GM18858 (cell line): Measurements from ENCODE around the gene PTGIS.
"Not testable (repeated sequence)": the region's sequence is repeated elsewhere in the genome, so short reads cannot be mapped to it uniquely, and the experiment has no call there.

Experiments used
- ATAC-seq: cut with Tn5 transposase; IDR thresholded peaks from one replicate; pipeline ENCODE4 v1.9.1; 2021; ENCODE audit not compliant: unreplicated experiment

Gene PTGIS

GRCh38 chr20:49567421-49568277 is at the start of gene PTGIS:
TSS of gene PTGIS (minus strand) at chr20:49568137. CDS start at chr20:49568116, 21 bp downstream.
- no peak for ATAC-seq

GRCh38 chr20:49617394-49617793 is 49.5 kb upstream of the PTGIS start:
- not testable (repeated sequence) for ATAC-seq

- ATAC-seq, result no peak
Measured at GRCh38 chr20:49616154-49617007, 48.4 kb upstream of the PTGIS start.

GRCh38 chr20:49615401-49616153 is 47.6 kb upstream of the PTGIS start:
- no peak for ATAC-seq

- ATAC-seq, result not testable (repeated sequence)
Measured at GRCh38 chr20:49615051-49615400, 47.1 kb upstream of the PTGIS start.

GRCh38 chr20:49614338-49615050 is 46.6 kb upstream of the PTGIS start:
- ATAC-seq, result no peak

- ATAC-seq, result no peak
Measured at GRCh38 chr20:49612127-49612738, 44.3 kb upstream of the PTGIS start.

- ATAC-seq, result not testable (repeated sequence)
Measured at GRCh38 chr20:49611539-49612126, 43.7 kb upstream of the PTGIS start.

- ATAC-seq, result no peak
Measured at GRCh38 chr20:49610691-49611538, 43.0 kb upstream of the PTGIS start.

- ATAC-seq, result no peak
Measured at GRCh38 chr20:49608752-49609670, 41.1 kb upstream of the PTGIS start.

- ATAC-seq, result no peak
Measured at GRCh38 chr20:49607568-49607967, 39.6 kb upstream of the PTGIS start.

GRCh38 chr20:49603209-49603627 is 35.3 kb upstream of the PTGIS start:
- no peak for ATAC-seq

- no peak for ATAC-seq
Measured at GRCh38 chr20:49602345-49603208, 34.6 kb upstream of the PTGIS start.

GRCh38 chr20:49601153-49601924 is 33.4 kb upstream of the PTGIS start:
- no peak for ATAC-seq

- no peak for ATAC-seq
Measured at GRCh38 chr20:49599746-49600113, 31.8 kb upstream of the PTGIS start.

- ATAC-seq, result no peak
Measured at GRCh38 chr20:49597825-49598395, 30.0 kb upstream of the PTGIS start.
